ENCODE data around the gene HTR3A.

The HTR3A gene

DNA sequence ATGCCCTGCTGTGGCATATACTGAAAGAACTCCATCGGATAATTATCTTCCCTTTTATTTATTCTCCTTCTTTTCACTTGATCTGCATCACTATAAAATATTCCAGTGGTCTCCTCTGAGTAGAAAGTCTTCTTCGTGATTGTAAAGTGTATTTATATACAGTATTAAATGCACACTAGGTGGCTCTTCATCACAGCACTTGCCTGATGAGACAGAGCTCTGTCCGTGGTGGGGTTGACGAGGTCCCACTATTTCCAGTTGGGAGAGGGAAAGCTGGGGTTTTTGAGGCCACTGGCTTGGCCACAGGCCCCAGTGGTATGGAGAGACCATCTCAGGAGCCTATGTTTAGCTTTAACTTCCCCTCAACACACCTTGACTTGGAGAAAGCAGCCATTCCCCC, 53.0 kb downstream of the HTR3A start:
- no peak for DNase-seq (ENCODE audit: low spot score)
- Histone ChIP-seq H3K4me3 (no peak overlapping the region), H3K27ac (no peak overlapping the region)
- TF ChIP-seq, protein P1, sequence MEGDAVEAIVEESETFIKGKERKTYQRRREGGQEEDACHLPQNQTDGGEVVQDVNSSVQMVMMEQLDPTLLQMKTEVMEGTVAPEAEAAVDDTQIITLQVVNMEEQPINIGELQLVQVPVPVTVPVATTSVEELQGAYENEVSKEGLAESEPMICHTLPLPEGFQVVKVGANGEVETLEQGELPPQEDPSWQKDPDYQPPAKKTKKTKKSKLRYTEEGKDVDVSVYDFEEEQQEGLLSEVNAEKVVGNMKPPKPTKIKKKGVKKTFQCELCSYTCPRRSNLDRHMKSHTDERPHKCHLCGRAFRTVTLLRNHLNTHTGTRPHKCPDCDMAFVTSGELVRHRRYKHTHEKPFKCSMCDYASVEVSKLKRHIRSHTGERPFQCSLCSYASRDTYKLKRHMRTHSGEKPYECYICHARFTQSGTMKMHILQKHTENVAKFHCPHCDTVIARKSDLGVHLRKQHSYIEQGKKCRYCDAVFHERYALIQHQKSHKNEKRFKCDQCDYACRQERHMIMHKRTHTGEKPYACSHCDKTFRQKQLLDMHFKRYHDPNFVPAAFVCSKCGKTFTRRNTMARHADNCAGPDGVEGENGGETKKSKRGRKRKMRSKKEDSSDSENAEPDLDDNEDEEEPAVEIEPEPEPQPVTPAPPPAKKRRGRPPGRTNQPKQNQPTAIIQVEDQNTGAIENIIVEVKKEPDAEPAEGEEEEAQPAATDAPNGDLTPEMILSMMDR (IDR thresholded peaks at IDR 0.05) = no peak

DNA sequence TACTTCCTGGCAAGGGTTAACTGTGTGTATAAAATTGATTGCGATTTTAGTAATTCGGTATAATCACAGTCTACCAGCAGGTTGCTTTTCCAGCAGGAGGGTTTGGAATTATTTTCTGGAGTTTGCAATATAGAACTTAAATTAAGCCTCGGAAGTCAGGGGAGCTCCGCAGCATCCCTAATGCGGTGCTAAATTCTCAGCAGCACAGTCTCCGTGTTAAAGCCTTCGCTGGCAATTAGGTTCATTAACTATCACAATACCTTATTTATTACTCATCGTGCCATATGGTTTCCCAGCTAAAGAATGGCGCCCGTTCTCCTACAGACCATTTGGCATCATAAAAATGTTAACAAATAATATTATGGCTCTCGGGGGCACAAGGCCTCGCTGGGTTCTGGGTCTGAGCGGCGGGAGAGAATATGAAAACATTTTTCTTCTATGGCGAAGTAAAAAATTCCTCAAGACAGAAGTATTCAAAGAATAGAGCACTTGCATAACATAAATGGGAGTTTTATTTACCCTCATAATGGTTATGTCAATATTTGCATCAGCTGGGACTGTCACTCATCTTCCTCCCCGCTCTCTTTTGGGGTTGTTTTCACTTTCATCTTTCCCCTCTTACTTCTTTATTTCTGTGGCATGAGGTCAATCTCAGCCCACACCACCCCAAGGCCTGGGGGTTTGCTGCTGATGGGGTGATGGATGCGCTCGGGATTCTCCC, 56.5 kb downstream of the HTR3A start:
- TF ChIP-seq, protein P1 (IDR thresholded peaks at IDR 0.05) = no peak
- H3K4me3 ChIP-seq = no peak overlapping the region
- DNase-seq (ENCODE audit: low spot score) = no peak
- no peak overlapping the region for H3K27ac ChIP-seq

DNA sequence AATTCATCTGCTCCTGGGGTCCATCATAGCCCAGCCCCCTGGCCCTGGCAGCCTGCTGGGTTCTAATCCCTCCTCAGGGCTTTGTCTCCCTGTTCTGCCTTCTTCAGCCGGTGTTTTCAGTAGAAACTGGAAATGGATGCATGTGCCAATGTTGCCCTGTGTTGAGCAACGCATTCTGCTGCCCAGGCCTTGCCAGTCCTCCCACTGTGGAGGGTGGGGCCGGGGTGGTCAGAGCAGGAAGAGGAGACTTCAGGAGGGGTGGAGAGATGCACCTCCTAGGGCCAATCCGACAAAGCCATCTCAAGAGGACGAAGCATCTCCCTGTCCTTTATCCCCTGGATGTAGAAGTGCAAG, 57.0 kb downstream of the HTR3A start:
- H3K27ac ChIP-seq = no peak overlapping the region
- TF ChIP-seq, protein P1 (IDR thresholded peaks at IDR 0.05) = no peak
- DNase-seq (ENCODE audit: low spot score) = no peak
- no peak overlapping the region for H3K4me3 ChIP-seq

DNA sequence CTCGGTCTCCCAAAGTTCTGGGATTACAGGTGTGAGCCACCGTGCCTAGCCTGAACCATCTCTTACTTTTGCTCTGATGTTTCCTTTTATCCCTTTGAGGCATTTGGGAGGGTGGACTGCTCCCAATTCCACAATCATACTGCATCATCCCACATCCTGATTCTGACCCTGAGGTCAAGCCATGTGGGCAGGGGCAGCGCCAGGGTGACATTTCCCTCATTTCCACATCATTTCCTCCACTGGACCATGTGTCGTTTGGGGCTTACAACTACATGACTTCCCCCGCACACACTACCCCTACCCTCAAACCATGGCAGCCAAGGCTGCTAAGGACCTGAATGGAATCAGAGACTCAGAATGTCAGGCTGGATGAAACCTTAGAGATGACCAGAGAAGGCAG, 58.2 kb downstream of the HTR3A start:
- Histone ChIP-seq H3K4me3 (no peak overlapping the region), H3K27ac (no peak overlapping the region)
- no peak for DNase-seq (ENCODE audit: low spot score)
- TF ChIP-seq, protein P1 (IDR thresholded peaks at IDR 0.05) = no peak

DNA sequence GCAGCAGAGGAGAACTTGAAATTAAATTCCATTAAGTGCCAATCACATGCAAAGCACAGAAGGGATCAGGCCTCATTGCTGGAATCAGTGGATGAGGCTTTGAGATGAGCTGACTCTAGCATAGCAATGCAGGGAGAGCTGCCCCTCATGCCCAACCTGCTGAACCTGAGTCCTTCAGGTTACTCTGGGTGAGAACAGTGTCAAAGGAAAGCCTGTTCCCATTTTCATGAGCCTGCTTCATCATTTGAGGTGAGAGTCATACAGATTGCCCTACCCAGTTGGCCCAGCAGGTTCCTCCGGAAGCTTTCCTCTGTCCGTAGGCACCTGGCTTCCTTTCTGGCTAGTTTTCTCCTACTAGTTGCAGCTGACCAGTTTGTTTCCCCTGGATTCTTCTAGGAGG, 58.7 kb downstream of the HTR3A start:
- no peak overlapping the region for H3K27ac ChIP-seq
- no peak for DNase-seq (ENCODE audit: low spot score)
- TF ChIP-seq, protein P1 (IDR thresholded peaks at IDR 0.05) = no peak

DNA sequence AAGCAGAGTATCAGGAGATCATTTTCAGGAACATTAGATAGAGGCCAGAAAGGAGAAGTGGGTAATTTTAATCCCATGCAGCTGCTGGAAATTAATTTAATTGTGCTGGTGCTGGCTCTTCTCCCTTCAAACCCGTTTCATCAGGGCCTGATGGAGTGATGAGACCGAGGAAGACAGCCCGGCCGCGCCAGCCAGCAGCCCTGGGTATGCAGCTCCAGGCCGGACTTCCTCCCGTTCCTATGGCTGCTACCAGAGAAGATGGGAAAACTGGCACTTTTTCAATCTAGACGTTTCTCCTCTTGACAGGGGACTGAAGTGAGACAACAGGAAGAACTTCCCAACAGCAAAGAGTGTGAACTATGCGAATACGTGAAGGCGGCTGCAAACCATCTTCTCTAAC, 60.0 kb downstream of the HTR3A start:
- DNase-seq (ENCODE audit: low spot score) = no peak
- no peak overlapping the region for H3K27ac ChIP-seq
- TF ChIP-seq, protein P1 (IDR thresholded peaks at IDR 0.05) = no peak
- no peak overlapping the region for H3K4me3 ChIP-seq

More for the DNA sequence above, 58.7 kb downstream of the HTR3A start:
- no peak overlapping the region for H3K4me3 ChIP-seq

DNA sequence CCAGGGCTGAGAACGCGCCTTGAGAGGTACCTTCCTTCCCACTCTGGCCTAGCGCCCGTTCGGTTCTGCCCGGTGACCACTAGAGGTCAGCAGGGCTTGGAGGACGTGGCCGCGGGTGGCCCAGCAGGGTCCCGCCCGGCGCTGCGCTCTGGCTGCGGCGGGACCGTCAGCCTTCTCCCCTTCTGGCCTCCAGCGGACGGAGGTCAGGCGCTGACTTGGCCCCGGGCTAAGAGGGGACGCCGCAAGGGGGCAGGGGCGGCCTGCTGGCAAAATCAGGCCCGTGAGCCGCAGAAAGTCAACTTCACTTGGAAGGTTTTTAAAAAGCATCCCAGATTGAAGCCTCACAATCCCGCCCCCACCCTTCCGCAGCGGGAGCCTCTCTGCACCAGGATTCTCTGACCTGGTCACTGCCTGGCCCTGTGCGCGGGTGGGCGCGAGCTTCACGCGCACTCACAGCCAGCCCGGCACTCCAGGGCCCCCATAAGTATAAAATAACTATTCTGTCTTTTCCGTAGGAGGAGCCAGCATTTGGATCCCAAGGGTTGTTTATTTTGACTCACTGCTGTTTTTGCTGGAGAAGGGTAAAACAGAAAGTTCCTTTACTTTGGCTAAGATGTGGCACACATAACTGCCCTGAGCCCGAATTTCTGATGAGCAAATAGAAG, 61.4 kb downstream of the HTR3A start:
- TF ChIP-seq, protein P1 (IDR thresholded peaks at IDR 0.05) = peak; percentile 68
- Histone ChIP-seq H3K4me3 (peak overlapping the region; percentile 68), H3K27ac (peak overlapping the region; percentile 87)
- peak; percentile 87 for DNase-seq (ENCODE audit: low spot score)
